ENCODE measurements around the gene C19orf73. TPM values are rescaled to one million over a fixed set of nuclear protein-coding genes. Genes with fewer than 3 reads are reported as not detected.
"Not testable (repeated sequence)": the region's sequence is repeated elsewhere in the genome, so short reads cannot be mapped to it uniquely, and the experiment has no call there.

The C19orf73 gene
- total RNA-seq, 4 donors from 2014 or later = 0.83 to 3.3 (median 1.9) TPM

- Histone ChIP-seq H3K27ac (replicated peaks in 1 of 4) (peak overlapping the region; percentile 80 to 87 (median 87)), H3K9me3 (no peaks in the 10 kb centered on the region), H3K4me1 (peaks cover 33 to 56% (median 53%) of the 10 kb centered on the region in 4 donors), H3K4me3 (peak overlapping the region; percentile 65 to 88 (median 70)), H3K36me3 (no peaks in the 10 kb centered on the region), H3K27me3 (no peaks in the 10 kb centered on the region)
- WGBS = 2% methylated on average over 16 of the region's 23 CpGs
- no peak for DNase-seq (ENCODE audit: extremely low spot score)
- intact Hi-C loops (cut with DNase I) = loop anchor here (5.0 kb wide), 3 partner anchors 37 to 52 kb away; partner anchors contain the start of gene LIN7B
- TF ChIP-seq EP300 (IDR thresholded peaks at IDR 0.05) (no peak), POLR2AphosphoS5 (IDR thresholded peaks at IDR 0.05) (no peak), CTCF (IDR thresholded peaks at IDR 0.05) (no peak), POLR2A (IDR thresholded peaks at IDR 0.05; ENCODE audit: low read depth) (no peak)
Measured at GRCh38 chr19:49149652-49150105, 30.7 kb upstream of the C19orf73 start.

- Histone ChIP-seq H3K4me1 (peaks cover 33 to 56% (median 53%) of the 10 kb centered on the region in 4 donors), H3K9me3 (no peaks in the 10 kb centered on the region), H3K27me3 (no peaks in the 10 kb centered on the region), H3K27ac (replicated peaks in 1 of 4) (peak overlapping the region; percentile 80 to 87 (median 87)), H3K4me3 (peak overlapping the region; percentile 65 to 88 (median 70)), H3K36me3 (no peaks in the 10 kb centered on the region)
- DNase-seq (ENCODE audit: extremely low spot score) = peak; percentile 99
- intact Hi-C loops (cut with DNase I) = loop anchor here (5.0 kb wide), 2 partner anchors 37 to 52 kb away; partner anchors contain the start of gene LIN7B
- TF ChIP-seq CTCF (IDR thresholded peaks at IDR 0.05) = no peak
- no peak for TF ChIP-seq EP300 (IDR thresholded peaks at IDR 0.05)
- TF ChIP-seq POLR2A (IDR thresholded peaks at IDR 0.05; ENCODE audit: low read depth) = peak; percentile 4
- peak; percentile 72 to 80 for TF ChIP-seq POLR2AphosphoS5 (IDR thresholded peaks at IDR 0.05)
- WGBS = 4% methylated on average over 22 of the region's 49 CpGs
Measured at GRCh38 chr19:49148784-49149651, 30.1 kb upstream of the C19orf73 start.

- Histone ChIP-seq H3K4me3 (peak overlapping the region; percentile 65 to 88 (median 70)), H3K27ac (replicated peaks in 1 of 4) (peak overlapping the region; percentile 65 to 87 (median 84)), H3K4me1 (peaks cover 34 to 58% (median 55%) of the 10 kb centered on the region in 4 donors), H3K9me3 (no peaks in the 10 kb centered on the region), H3K36me3 (no peaks in the 10 kb centered on the region), H3K27me3 (no peaks in the 10 kb centered on the region)
- no peak for DNase-seq (ENCODE audit: extremely low spot score)
- WGBS = 52% methylated on average over 2 of the region's 11 CpGs
- TF ChIP-seq POLR2A (IDR thresholded peaks at IDR 0.05; ENCODE audit: low read depth) (no peak), EP300 (IDR thresholded peaks at IDR 0.05) (no peak), CTCF (IDR thresholded peaks at IDR 0.05) (no peak), POLR2AphosphoS5 (IDR thresholded peaks at IDR 0.05) (peak; percentile 33 to 40)
- intact Hi-C loops (cut with DNase I) = loop anchor here (5.0 kb wide), 2 partner anchors 36 to 51 kb away; partner anchors contain the start of gene LIN7B
Measured at GRCh38 chr19:49148044-49148682, 29.2 kb upstream of the C19orf73 start.

- H3K4me1 ChIP-seq = peaks cover 37 to 62% (median 59%) of the 10 kb centered on the region in 4 donors
- 22% methylated on average over 7 of the region's 7 CpGs for WGBS
- H3K27ac ChIP-seq (replicated peaks in 1 of 4) = peak overlapping the region in 1 of 4 donors; percentile 18
- not testable (repeated sequence) for H3K9me3 ChIP-seq; DNase-seq (ENCODE audit: extremely low spot score); H3K27me3 ChIP-seq; H3K36me3 ChIP-seq
- intact Hi-C loops (cut with DNase I) = loop anchor here (5.0 kb wide), 2 partner anchors 34 to 49 kb away; partner anchors contain the start of gene LIN7B
- peak overlapping the region in 2 of 4 donors; percentile 21 to 38 for H3K4me3 ChIP-seq
Measured at GRCh38 chr19:49146408-49146770, 27.4 kb upstream of the C19orf73 start.

Measured in esophagus muscularis mucosa (tissue), 4 donors.